T-helper 1 cell treated with Interleukin-12 subunit alpha and Interleukin-12 subunit beta and Interleukin-4 antibody, amounts not matched to agents 30 ng/mL and 1 ng/mL, for 36 hours (primary cell): ENCODE results near the gene PARP3. TPM values are rescaled to one million over a fixed set of nuclear protein-coding genes. Genes with fewer than 3 reads are reported as not detected.
"Not testable (repeated sequence)": the region's sequence is repeated elsewhere in the genome, so short reads cannot be mapped to it uniquely, and the experiment has no call there.

Experiments
- intact Hi-C: fragments of 100-400 bp; cut with micrococcal nuclease; formaldehyde crosslinking; loops from one replicate; pipeline ENCODE4 v1.15.1; 2024
- total RNA-seq: library from RNA; stranded (reverse); gene quantifications from 2 replicates; pipeline ENCODE4 v1.2.3, GENCODE V29; 2022

Gene PARP3
- total RNA-seq, 1 donor from 2014 or later, result 14.0 TPM

- intact Hi-C loops, result no loop called here
These were observed 40.2 kb downstream of the PARP3 start for GRCh38 chr3:51982352-51982837.

GRCh38 chr3:51982838-51983577, 40.8 kb downstream of the PARP3 start, which contains the start of gene ACY1:
Gene ACY1 (plus strand): TSS chr3:51983535. CDS start chr3:51984065, 530 bp downstream.
- intact Hi-C loops, result loop anchor here (1.0 kb wide), 4 partner anchors 8 to 74 kb away; partner anchors contain the start of genes ABHD14A, PARP3 and RPL29

- intact Hi-C loops, result loop anchor here (1.0 kb wide), 4 partner anchors 8 to 74 kb away; partner anchors contain the start of genes ABHD14A, PARP3 and RPL29
These were observed 41.6 kb downstream of the PARP3 start for GRCh38 chr3:51983578-51984268.

GRCh38 chr3:51984269-51984647, 42.1 kb downstream of the PARP3 start:
- intact Hi-C loops, result no loop called here

- intact Hi-C loops, result no loop called here
These were observed 42.9 kb downstream of the PARP3 start for GRCh38 chr3:51985063-51985462.

GRCh38 chr3:51986010-51986947, 44.1 kb downstream of the PARP3 start:
- intact Hi-C loops, result no loop called here

- intact Hi-C loops, result no loop called here
These were observed 45.4 kb downstream of the PARP3 start for GRCh38 chr3:51987568-51987967.

GRCh38 chr3:51988286-51989146, 46.4 kb downstream of the PARP3 start:
- intact Hi-C loops, result no loop called here

GRCh38 chr3:51990501-51990971, 48.4 kb downstream of the PARP3 start:
- intact Hi-C loops, result not testable (repeated sequence)

GRCh38 chr3:51992017-51992682, 50.0 kb downstream of the PARP3 start:
- intact Hi-C loops, result no loop called here

GRCh38 chr3:51993657-51994056, 51.5 kb downstream of the PARP3 start:
- intact Hi-C loops, result loop anchor here (2.0 kb wide), 1 partner anchor 245 kb away; the partner anchor contains the start of gene TWF2

GRCh38 chr3:51994530-51994929, 52.4 kb downstream of the PARP3 start:
- intact Hi-C loops, result loop anchor here (2.0 kb wide), 1 partner anchor 244 kb away; the partner anchor contains the start of gene TWF2

GRCh38 chr3:51995346-51996163, 53.4 kb downstream of the PARP3 start, which contains the start of gene RPL29:
Gene RPL29 (minus strand): TSS chr3:51995895. CDS start chr3:51995461, 434 bp downstream.
- intact Hi-C loops, result loop anchor here (1.0 to 5.0 kb wide), 11 partner anchors 12 to 542 kb away; partner anchors contain the start of genes ABHD14A, ACY1, ALAS1 and DCAF1

- intact Hi-C loops, result loop anchor here (5.0 kb wide), 1 partner anchor 540 kb away; the partner anchor contains the start of gene UQCC5
These were observed 55.0 kb downstream of the PARP3 start for GRCh38 chr3:51997172-51997571.

GRCh38 chr3:51997935-51998596, 55.9 kb downstream of the PARP3 start:
- intact Hi-C loops, result loop anchor here (5.0 kb wide), 1 partner anchor 539 kb away; the partner anchor contains the start of gene UQCC5
